ENCODE data around the gene SCN4A. TPM values are rescaled to one million over a fixed set of nuclear protein-coding genes. Genes with fewer than 3 reads are reported as not detected.

The SCN4A gene
- total and polyA plus RNA-seq, 2 of the 13 experiments (the other 11 are each of a cell fraction or from before 2014, with no cell fraction given) = 0.02 to 0.03 TPM

DNA sequence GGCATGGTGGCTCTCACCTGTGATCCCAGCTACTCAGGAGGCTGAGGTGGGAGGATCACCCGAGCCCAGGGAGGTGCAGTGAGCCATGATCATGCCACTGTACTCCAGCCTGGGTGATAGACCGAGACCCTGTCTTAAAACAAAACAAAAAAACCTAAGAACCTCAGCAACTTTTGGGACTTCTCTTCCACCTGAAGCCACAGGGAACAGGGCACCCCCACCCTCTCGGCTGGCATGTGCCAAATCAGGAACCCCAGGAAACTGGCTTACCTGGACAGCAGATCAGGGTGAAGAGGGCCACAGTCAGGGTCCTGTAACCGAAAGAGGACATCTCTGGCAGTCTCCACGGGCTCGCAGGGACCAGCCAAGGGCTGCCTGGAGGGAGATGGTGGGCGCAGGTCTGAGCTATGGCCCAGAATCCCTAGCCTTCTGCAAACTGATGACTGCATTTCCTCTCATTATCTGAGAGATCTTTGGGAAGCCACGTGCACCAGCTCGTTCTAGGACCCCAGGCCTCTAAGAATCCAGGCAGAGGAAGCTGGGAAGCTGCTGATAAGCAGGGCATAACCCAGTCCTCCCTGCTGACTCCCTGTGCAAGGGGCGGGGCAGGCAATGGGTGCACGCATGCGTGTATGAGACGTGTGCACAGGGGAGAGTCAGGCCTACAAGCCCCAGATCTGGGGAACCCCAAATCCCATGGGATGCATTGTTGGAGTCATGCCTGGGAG lies 33.8 kb upstream of the SCN4A start (continued):
- TF ChIP-seq, protein P1, sequence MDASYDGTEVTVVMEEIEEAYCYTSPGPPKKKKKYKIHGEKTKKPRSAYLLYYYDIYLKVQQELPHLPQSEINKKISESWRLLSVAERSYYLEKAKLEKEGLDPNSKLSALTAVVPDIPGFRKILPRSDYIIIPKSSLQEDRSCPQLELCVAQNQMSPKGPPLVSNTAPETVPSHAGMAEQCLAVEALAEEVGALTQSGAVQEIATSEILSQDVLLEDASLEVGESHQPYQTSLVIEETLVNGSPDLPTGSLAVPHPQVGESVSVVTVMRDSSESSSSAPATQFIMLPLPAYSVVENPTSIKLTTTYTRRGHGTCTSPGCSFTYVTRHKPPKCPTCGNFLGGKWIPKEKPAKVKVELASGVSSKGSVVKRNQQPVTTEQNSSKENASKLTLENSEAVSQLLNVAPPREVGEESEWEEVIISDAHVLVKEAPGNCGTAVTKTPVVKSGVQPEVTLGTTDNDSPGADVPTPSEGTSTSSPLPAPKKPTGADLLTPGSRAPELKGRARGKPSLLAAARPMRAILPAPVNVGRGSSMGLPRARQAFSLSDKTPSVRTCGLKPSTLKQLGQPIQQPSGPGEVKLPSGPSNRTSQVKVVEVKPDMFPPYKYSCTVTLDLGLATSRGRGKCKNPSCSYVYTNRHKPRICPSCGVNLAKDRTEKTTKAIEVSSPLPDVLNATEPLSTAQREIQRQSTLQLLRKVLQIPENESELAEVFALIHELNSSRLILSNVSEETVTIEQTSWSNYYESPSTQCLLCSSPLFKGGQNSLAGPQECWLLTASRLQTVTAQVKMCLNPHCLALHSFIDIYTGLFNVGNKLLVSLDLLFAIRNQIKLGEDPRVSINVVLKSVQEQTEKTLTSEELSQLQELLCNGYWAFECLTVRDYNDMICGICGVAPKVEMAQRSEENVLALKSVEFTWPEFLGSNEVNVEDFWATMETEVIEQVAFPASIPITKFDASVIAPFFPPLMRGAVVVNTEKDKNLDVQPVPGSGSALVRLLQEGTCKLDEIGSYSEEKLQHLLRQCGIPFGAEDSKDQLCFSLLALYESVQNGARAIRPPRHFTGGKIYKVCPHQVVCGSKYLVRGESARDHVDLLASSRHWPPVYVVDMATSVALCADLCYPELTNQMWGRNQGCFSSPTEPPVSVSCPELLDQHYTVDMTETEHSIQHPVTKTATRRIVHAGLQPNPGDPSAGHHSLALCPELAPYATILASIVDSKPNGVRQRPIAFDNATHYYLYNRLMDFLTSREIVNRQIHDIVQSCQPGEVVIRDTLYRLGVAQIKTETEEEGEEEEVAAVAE (CRISPR knock-in tag; IDR thresholded peaks at IDR 0.05; ENCODE audit: borderline replicate concordance) = no peak
- TF ChIP-seq SP5 (CRISPR knock-in tag; IDR thresholded peaks at IDR 0.05; ENCODE audit: borderline replicate concordance, low read depth) = peak; percentile 71
- TF ChIP-seq, protein P2, sequence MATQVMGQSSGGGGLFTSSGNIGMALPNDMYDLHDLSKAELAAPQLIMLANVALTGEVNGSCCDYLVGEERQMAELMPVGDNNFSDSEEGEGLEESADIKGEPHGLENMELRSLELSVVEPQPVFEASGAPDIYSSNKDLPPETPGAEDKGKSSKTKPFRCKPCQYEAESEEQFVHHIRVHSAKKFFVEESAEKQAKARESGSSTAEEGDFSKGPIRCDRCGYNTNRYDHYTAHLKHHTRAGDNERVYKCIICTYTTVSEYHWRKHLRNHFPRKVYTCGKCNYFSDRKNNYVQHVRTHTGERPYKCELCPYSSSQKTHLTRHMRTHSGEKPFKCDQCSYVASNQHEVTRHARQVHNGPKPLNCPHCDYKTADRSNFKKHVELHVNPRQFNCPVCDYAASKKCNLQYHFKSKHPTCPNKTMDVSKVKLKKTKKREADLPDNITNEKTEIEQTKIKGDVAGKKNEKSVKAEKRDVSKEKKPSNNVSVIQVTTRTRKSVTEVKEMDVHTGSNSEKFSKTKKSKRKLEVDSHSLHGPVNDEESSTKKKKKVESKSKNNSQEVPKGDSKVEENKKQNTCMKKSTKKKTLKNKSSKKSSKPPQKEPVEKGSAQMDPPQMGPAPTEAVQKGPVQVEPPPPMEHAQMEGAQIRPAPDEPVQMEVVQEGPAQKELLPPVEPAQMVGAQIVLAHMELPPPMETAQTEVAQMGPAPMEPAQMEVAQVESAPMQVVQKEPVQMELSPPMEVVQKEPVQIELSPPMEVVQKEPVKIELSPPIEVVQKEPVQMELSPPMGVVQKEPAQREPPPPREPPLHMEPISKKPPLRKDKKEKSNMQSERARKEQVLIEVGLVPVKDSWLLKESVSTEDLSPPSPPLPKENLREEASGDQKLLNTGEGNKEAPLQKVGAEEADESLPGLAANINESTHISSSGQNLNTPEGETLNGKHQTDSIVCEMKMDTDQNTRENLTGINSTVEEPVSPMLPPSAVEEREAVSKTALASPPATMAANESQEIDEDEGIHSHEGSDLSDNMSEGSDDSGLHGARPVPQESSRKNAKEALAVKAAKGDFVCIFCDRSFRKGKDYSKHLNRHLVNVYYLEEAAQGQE (IDR thresholded peaks at IDR 0.05; ENCODE audit: borderline replicate concordance in 1 of 2, low read depth in 1 of 2, low read length in 2 of 2) = no peak
- TF ChIP-seq, protein P3, sequence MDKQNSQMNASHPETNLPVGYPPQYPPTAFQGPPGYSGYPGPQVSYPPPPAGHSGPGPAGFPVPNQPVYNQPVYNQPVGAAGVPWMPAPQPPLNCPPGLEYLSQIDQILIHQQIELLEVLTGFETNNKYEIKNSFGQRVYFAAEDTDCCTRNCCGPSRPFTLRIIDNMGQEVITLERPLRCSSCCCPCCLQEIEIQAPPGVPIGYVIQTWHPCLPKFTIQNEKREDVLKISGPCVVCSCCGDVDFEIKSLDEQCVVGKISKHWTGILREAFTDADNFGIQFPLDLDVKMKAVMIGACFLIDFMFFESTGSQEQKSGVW (CRISPR knock-in tag; IDR thresholded peaks at IDR 0.05; ENCODE audit: borderline replicate concordance) = no peak
- TF ChIP-seq, protein P4, sequence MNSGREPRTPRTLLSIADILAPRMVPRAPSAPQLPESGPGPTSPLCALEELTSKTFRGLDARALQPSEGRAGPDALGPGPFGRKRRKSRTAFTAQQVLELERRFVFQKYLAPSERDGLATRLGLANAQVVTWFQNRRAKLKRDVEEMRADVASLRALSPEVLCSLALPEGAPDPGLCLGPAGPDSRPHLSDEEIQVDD (CRISPR knock-in tag; IDR thresholded peaks at IDR 0.05; ENCODE audit: borderline replicate concordance) = no peak; the same call in 1 of the 2 replicates
- TF ChIP-seq, protein P5, sequence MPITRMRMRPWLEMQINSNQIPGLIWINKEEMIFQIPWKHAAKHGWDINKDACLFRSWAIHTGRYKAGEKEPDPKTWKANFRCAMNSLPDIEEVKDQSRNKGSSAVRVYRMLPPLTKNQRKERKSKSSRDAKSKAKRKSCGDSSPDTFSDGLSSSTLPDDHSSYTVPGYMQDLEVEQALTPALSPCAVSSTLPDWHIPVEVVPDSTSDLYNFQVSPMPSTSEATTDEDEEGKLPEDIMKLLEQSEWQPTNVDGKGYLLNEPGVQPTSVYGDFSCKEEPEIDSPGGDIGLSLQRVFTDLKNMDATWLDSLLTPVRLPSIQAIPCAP (CRISPR knock-in tag; IDR thresholded peaks at IDR 0.05; ENCODE audit: low read depth) = no peak
- TF ChIP-seq ZBTB38 (CRISPR knock-in tag; IDR thresholded peaks at IDR 0.05) = peak; percentile 62; the same call in 1 of the 2 replicates
- TF ChIP-seq ZNF709 (CRISPR knock-in tag; IDR thresholded peaks at IDR 0.05) = no peak
- TF ChIP-seq HDAC1 (CRISPR knock-in tag; IDR thresholded peaks at IDR 0.05) = 0 out of 2 replicates have a peak, but pooled peaks have one; percentile 23
- TF ChIP-seq MTA1 (CRISPR knock-in tag; IDR thresholded peaks at IDR 0.05; ENCODE audit: borderline replicate concordance) = no peak
- TF ChIP-seq, protein P6, sequence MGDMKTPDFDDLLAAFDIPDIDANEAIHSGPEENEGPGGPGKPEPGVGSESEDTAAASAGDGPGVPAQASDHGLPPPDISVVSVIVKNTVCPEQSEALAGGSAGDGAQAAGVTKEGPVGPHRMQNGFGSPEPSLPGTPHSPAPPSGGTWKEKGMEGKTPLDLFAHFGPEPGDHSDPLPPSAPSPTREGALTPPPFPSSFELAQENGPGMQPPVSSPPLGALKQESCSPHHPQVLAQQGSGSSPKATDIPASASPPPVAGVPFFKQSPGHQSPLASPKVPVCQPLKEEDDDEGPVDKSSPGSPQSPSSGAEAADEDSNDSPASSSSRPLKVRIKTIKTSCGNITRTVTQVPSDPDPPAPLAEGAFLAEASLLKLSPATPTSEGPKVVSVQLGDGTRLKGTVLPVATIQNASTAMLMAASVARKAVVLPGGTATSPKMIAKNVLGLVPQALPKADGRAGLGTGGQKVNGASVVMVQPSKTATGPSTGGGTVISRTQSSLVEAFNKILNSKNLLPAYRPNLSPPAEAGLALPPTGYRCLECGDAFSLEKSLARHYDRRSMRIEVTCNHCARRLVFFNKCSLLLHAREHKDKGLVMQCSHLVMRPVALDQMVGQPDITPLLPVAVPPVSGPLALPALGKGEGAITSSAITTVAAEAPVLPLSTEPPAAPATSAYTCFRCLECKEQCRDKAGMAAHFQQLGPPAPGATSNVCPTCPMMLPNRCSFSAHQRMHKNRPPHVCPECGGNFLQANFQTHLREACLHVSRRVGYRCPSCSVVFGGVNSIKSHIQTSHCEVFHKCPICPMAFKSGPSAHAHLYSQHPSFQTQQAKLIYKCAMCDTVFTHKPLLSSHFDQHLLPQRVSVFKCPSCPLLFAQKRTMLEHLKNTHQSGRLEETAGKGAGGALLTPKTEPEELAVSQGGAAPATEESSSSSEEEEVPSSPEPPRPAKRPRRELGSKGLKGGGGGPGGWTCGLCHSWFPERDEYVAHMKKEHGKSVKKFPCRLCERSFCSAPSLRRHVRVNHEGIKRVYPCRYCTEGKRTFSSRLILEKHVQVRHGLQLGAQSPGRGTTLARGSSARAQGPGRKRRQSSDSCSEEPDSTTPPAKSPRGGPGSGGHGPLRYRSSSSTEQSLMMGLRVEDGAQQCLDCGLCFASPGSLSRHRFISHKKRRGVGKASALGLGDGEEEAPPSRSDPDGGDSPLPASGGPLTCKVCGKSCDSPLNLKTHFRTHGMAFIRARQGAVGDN (CRISPR knock-in tag; IDR thresholded peaks at IDR 0.05) = peak; percentile 84
- peak; percentile 35; the same call in 1 of the 2 replicates for TF ChIP-seq KDM5B (CRISPR knock-in tag; IDR thresholded peaks at IDR 0.05; ENCODE audit: borderline replicate concordance)

Measured in HepG2 (cell line).